Eye (tissue), 1 donor: ENCODE data around the gene HABP2.

Experiments
- DNase-seq: peaks from one replicate; pipeline ENCODE4 v3.0.0-alpha.2; 2015

HABP2 gene

GRCh38 chr10:113560071-113560470 is 7.2 kb downstream of the HABP2 start:
- DNase-seq, result no peak

- no peak for DNase-seq
Measured at GRCh38 chr10:113561214-113561613, 8.4 kb downstream of the HABP2 start.

GRCh38 chr10:113562069-113562468 is 9.2 kb downstream of the HABP2 start:
- no peak for DNase-seq

GRCh38 chr10:113562704-113563103 is 9.9 kb downstream of the HABP2 start:
- no peak for DNase-seq

GRCh38 chr10:113563306-113564088 is 10.6 kb downstream of the HABP2 start:
- DNase-seq, result peak; percentile 93

- no peak for DNase-seq
Measured at GRCh38 chr10:113565364-113565763, 12.5 kb downstream of the HABP2 start.

- DNase-seq, result no peak
Measured at GRCh38 chr10:113566888-113567287, 14.0 kb downstream of the HABP2 start.

- no peak for DNase-seq
Measured at GRCh38 chr10:113569576-113569975, 16.7 kb downstream of the HABP2 start.

- DNase-seq, result no peak
Measured at GRCh38 chr10:113572520-113573290, 19.9 kb downstream of the HABP2 start.

GRCh38 chr10:113573368-113573767 is 20.5 kb downstream of the HABP2 start:
- DNase-seq, result no peak

GRCh38 chr10:113576852-113577251 is 24.0 kb downstream of the HABP2 start:
- DNase-seq, result peak; percentile 68

- DNase-seq, result no peak
Measured at GRCh38 chr10:113578773-113579172, 25.9 kb downstream of the HABP2 start.

- DNase-seq, result no peak
Measured at GRCh38 chr10:113581092-113581491, 28.2 kb downstream of the HABP2 start.

GRCh38 chr10:113583571-113583970 is 30.7 kb downstream of the HABP2 start:
- DNase-seq, result no peak

GRCh38 chr10:113585949-113586348 is 33.1 kb downstream of the HABP2 start:
- no peak for DNase-seq

- DNase-seq, result no peak
Measured at GRCh38 chr10:113589201-113589770, 36.4 kb downstream of the HABP2 start.

GRCh38 chr10:113590581-113590980 is 37.7 kb downstream of the HABP2 start:
- peak; percentile 19 for DNase-seq

- no peak for DNase-seq
Measured at GRCh38 chr10:113592380-113592779, 39.5 kb downstream of the HABP2 start.

- no peak for DNase-seq
Measured at GRCh38 chr10:113594652-113595051, 41.8 kb downstream of the HABP2 start.

GRCh38 chr10:113600569-113600968 is 47.7 kb downstream of the HABP2 start:
- no peak for DNase-seq

GRCh38 chr10:113603057-113603777 is 50.4 kb downstream of the HABP2 start:
- no peak for DNase-seq

GRCh38 chr10:113604572-113604971 is 51.7 kb downstream of the HABP2 start:
- no peak for DNase-seq
